ENCODE data around the gene FOSB. TPM values are rescaled to one million over a fixed set of nuclear protein-coding genes. Genes with fewer than 3 reads are reported as not detected.

The FOSB gene
- polyA plus RNA-seq, 1 donor = 41.0 TPM

GRCh38 chr19:45468803-45469131 is 971 bp downstream of the FOSB start:
- DNase-seq (ENCODE audit: low read depth) = no peak

- peak; percentile 75 for DNase-seq (ENCODE audit: low read depth)
Observed at GRCh38 chr19:45469132-45469944, 1.5 kb downstream of the FOSB start.

GRCh38 chr19:45469945-45470761 is 2.4 kb downstream of the FOSB start:
- no peak for DNase-seq (ENCODE audit: low read depth)

GRCh38 chr19:45470762-45471081 is 2.9 kb downstream of the FOSB start:
- DNase-seq (ENCODE audit: low read depth) = no peak

- no peak for DNase-seq (ENCODE audit: low read depth)
Observed at GRCh38 chr19:45471111-45471930, 3.5 kb downstream of the FOSB start.

GRCh38 chr19:45471931-45472562 is 4.3 kb downstream of the FOSB start:
- DNase-seq (ENCODE audit: low read depth) = no peak

GRCh38 chr19:45472563-45473366 is 5.0 kb downstream of the FOSB start:
- DNase-seq (ENCODE audit: low read depth) = no peak

GRCh38 chr19:45473367-45473681 is 5.5 kb downstream of the FOSB start:
- DNase-seq (ENCODE audit: low read depth) = no peak

GRCh38 chr19:45473682-45474605 is 6.1 kb downstream of the FOSB start:
- DNase-seq (ENCODE audit: low read depth) = no peak

GRCh38 chr19:45474606-45475521 is 7.1 kb downstream of the FOSB start:
- no peak for DNase-seq (ENCODE audit: low read depth)

- DNase-seq (ENCODE audit: low read depth) = no peak
Observed at GRCh38 chr19:45475537-45476291, 7.9 kb downstream of the FOSB start.

GRCh38 chr19:45476304-45476703 is 8.5 kb downstream of the FOSB start:
- DNase-seq (ENCODE audit: low read depth) = no peak

- DNase-seq (ENCODE audit: low read depth) = no peak
Observed at GRCh38 chr19:45477186-45477585, 9.4 kb downstream of the FOSB start.

- no peak for DNase-seq (ENCODE audit: low read depth)
Observed at GRCh38 chr19:45477713-45478453, 10.1 kb downstream of the FOSB start.

- DNase-seq (ENCODE audit: low read depth) = peak; percentile 71
Observed at GRCh38 chr19:45478454-45479238, 10.8 kb downstream of the FOSB start.

- DNase-seq (ENCODE audit: low read depth) = no peak
Observed at GRCh38 chr19:45483033-45483432, 15.2 kb downstream of the FOSB start.

All from forelimb muscle (tissue), 1 donor.